Activated T-cell treated with anti-CD3 and anti-CD28 coated beads for 48 hours (primary cell): Measurements from ENCODE around the gene AP1S2.
A peak's percentile ranks its signal among the peaks of the same experiment; 100 is the strongest.
"Not testable (repeated sequence)": the region's sequence is repeated elsewhere in the genome, so short reads cannot be mapped to it uniquely, and the experiment has no call there.

Source experiments
- DNase-seq: peaks from one replicate; pipeline ENCODE4 v3.0.0-alpha.2; 2020; ENCODE audit warnings: low read depth

The AP1S2 gene

DNA sequence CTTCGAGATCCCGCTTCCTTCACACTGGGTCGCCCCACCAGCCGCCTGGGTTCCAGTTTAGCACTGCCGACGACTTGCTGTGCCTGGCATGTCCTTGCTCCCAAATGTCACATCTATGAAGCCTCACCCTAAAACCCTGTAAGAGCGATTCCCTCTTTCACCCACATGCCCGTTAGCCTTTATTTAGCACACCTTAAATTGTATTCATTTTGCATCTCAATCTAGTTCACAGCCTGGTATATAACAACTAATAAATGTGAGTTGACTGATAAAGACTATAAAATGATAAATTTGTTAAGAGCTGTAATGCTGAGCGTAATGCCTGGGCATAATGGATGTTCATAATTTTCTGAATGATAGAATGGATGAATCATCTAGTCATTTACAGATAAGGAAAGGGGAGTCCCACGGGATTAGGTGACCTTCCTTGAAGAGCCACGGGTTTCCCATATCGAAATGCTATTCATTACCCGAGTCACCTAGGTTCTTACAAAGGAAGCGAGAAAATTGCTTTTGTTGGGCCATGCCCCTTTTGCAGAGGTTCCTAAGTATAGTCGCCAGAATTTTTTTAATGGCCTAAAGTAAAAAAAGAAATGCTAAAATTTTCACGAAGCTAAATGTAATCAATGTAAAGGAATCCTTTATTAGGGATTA lies 1.1 kb upstream of the AP1S2 start:
- DNase-seq = no peak

DNA sequence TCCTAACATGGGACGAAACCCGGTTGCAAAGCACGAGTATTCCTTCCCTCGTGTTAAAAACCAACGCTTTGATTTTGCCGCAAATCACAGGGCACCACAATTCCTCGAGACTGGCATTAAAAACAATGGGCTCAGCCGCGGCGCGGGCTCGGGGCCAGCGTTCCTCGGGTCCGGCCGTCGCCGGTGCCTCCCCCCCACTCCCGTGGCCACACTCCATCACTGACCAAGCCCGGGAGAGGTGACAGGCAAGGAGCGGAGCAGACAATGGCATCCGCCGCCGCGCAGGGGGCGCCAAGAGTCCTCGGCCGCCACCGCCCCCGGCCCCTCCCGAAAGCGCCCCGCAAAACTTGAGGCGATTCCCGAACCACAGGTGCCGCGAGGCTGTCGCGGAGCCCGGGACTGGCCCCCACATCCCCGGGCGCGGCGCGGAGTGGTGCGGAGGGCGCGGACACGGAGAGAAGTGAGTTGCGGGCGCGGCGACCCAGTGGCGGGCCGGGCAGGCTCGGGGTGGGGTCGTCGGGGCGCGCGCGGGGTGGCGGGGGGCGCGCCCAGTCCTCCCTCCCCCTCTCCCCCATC lies 445 bp downstream of the AP1S2 start:
- DNase-seq = peak; percentile 24

- DNase-seq = no peak
Observed at GRCh38 chrX:15853586-15854079, 980 bp downstream of the AP1S2 start.

- DNase-seq = no peak
Observed at GRCh38 chrX:15849555-15849954, 5.1 kb downstream of the AP1S2 start.

- DNase-seq = no peak
Observed at GRCh38 chrX:15848576-15848975, 6.0 kb downstream of the AP1S2 start.

- DNase-seq = no peak
Observed at GRCh38 chrX:15843960-15844359, 10.7 kb downstream of the AP1S2 start.

GRCh38 chrX:15841853-15842516 lies 12.6 kb downstream of the AP1S2 start:
- no peak for DNase-seq

DNA sequence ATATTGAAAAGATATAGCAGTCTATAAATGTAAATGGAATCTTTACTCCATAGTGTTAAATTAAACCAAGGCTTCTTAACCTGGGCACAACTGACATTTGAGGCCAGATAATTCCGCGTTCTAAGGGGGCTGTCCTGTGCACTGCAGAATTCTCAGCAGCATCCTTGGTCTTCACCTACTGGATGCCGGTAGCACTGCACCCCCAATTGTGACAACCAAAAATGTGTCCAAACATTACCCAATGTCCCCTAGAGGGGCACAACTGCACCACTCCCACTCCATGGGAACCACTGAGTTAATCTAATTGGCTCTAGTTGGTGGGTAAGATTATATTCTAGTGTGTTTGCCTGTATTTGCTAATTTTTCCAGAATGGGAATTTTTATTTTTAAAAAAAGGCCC lies 16.6 kb downstream of the AP1S2 start:
- no peak for DNase-seq

DNA sequence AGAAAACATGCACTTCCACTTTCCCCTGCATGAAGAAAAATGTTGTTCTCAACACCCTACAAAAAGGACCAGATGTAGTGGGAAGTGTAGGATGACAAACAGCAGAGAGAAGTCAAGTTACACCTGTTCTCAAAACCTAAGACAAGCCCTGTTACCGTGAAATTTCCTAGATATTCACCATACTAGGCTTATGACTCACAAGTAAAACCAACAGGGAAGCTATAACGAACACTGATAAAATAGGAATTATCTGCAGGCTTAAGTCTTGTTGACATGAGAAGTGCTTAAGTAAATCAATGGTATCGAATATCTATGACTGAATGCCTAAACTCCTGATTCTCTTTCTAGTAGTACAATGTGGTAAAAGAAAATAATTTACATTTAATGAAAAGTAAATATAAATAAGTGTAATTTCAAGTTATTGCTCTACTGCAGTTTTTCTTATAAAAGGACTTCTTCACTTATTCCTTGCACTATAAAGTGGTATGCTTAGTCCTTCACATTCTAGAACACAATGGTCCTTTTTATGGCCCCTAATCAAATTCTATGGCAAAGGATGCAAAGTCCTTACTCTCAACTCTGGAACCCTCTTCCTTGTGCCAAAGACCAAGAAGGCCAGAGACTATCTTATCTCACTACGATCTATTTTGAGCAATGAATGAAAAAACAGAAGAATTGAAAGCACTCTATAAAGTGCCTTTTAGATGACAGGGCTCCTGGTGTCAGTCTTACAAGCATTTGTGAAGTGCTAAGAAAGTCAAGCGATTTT lies 19.6 kb downstream of the AP1S2 start:
- DNase-seq = no peak

GRCh38 chrX:15834053-15834452 lies 20.6 kb downstream of the AP1S2 start:
- no peak for DNase-seq

- DNase-seq = not testable (repeated sequence)
Observed at GRCh38 chrX:15831347-15831746, 23.3 kb downstream of the AP1S2 start.

DNA sequence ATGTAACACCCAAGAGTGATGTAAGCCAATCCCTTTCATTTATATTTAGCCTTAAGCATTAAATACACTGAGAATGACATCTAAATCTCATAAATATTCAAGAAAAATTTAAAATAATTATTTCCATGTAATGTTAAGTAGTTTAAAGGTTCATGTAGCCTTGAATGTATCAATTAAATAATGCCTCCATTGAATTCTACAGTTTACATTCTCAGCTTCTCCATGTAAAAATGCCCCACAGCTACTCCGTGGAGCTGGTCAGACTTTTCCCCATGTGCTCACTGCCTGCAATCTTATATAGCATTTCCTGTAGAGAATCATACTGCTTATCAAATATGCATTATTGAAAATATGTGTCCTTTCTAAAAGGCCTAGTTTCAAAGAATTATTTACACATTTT lies 25.4 kb downstream of the AP1S2 start:
- DNase-seq = no peak

DNA sequence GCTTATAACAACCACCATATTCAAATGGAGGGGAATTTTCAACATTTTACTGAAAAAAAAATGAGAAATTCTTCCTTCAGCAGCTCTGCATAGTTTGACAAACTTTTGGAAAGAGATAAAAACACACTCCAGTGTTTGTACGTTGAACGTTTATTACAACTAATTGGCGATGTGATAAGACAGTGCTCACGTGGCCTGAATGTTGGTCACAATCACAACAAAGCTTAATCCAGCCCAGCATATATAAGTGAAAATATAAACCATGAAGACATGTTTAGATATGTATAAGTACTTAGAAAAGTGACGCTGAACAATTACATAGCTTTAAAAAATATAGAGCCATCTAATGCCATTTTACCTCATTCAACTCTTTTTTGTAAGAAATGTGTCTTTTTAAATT lies 28.7 kb downstream of the AP1S2 start:
- no peak for DNase-seq

- no peak for DNase-seq
Observed at GRCh38 chrX:15822922-15823321, 31.7 kb downstream of the AP1S2 start.

DNA sequence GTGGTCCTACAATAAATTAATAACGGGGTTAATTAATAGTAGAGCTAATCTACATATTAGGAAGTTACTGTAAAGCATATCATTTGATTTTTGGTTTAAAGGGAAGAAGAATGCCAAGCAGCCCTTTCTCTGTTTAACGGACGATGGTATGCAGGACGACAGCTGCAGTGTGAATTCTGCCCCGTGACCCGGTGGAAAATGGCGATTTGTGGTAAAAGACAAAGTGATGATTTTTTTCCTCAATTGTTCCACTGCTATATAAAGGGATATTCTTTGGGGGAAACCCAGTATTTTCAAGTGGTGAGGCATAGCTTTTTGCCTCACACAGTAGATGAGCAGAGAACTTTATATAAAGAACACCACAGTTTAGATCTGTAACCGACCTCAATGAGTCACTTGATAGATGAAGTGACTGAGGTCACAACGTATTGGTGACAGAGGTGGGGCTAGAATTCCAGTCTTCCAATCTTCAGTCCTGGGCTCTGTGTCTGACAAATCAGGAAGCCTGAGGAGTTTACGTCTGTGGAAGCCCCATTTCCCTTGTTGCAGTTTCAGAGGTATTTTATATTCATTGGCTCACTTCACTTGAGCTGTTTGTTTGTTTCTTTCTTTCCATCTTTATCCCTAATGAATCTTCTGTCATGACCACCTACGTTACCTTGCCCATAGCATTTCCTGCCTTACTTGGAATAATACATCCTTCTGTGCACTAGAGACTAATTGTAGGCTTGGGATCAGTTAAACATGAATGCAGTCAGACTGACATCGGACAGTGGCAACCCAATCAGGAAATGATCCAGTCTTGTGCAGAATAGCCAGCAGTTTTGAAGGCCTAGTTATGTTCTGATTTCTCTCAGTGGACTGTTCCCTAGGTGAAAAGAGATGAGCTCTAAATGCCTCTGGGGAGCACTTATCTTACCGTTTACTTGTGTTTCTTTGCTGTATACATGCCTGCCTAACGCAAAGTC lies 34.2 kb downstream of the AP1S2 start:
- no peak for DNase-seq

- no peak for DNase-seq
Observed at GRCh38 chrX:15816886-15817285, 37.7 kb downstream of the AP1S2 start.

DNA sequence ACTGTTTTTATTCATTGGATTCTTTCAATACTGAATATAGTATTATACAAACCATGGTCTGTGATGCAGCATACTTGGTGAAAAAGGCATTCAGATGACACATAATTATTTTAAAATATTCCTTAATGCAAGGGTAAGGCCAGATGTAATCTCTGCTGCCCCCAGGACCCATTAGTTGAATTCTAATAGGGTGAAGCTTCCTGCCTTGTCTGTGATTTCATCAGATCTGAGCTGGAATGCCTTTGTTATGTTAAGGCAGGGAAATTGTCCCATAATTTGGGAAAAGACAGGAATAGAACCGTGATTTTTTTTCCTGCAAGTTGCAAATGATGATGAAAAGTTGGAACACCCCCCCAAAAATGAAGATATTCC lies 38.2 kb downstream of the AP1S2 start:
- DNase-seq = no peak

DNA sequence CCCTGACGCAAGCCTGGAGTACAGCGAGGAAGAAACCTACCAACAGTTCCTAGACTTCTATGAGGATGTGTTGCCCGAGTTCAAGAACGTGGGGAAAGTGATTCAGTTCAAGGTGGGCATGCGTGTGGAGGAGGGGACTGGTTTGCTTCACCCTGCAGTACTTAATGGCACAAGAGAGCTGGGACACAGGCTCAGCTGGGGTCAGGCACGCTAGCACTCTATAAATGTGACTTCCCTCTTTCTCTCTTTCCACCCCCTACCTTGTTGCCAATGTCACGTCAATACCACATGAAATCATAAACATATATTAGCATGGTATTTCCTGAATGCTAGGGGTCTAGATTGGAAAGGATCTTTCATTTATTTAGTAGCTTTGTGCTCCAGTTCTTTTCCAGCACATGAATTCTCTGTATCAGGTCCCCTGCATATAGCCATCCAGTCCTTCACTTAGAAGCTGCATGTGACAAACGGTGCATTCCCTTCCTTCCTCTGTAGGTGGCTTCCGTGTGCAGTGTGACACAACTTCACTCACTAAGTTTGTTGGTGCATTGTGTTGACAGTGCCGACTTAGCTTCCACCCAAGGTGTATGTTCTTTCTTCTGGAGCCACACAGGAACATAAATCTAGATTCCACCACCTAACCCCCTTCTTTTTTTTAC lies 38.7 kb downstream of the AP1S2 start:
- no peak for DNase-seq

- DNase-seq = no peak
Observed at GRCh38 chrX:15814771-15815365, 39.7 kb downstream of the AP1S2 start.

- DNase-seq = no peak
Observed at GRCh38 chrX:15813416-15813815, 41.2 kb downstream of the AP1S2 start.
